Heart left ventricle (tissue), 16 donors: Measurements from ENCODE around the gene KRTAP4-11. TPM values are rescaled to one million over a fixed set of nuclear protein-coding genes. Genes with fewer than 3 reads are reported as not detected.

Source experiments
- ATAC-seq, 4 donors: fragments of 200-7000 bp; cut with Tn5 transposase; one replicate each; pipeline ENCODE4 v1.9.1; 2020 to 2022; ENCODE audit warnings: moderate library complexity in 4 of 4, mild to moderate bottlenecking in 3 of 4, moderate number of reproducible peaks in 1 of 4
- DNase-seq, 5 donors: peaks; one replicate each; pipeline ENCODE4 v3.0.0-alpha.2; 2020
- H3K27ac ChIP-seq, 12 donors: fragments of 200-600 bp; sonication (generic) in 4 of 12; one replicate each; pipeline versions ENCODE4 v1.5.0 to v1.8.0; 2016 to 2022; ENCODE audit warnings: mild to moderate bottlenecking in 2 of 12
- H3K27me3 ChIP-seq, 9 donors: fragments of 200-600 bp; sonication (generic) in 2 of 9; one replicate each; pipeline versions ENCODE4 v1.5.1 to v1.8.0; 2016 to 2022; ENCODE audit warnings: mild to moderate bottlenecking in 3 of 9
- H3K36me3 ChIP-seq, 9 donors: fragments of 200-600 bp; sonication (generic) in 2 of 9; one replicate each; pipeline versions ENCODE4 v1.5.0 to v1.8.0; 2018 to 2022; ENCODE audit warnings: mild to moderate bottlenecking in 2 of 9
- H3K4me1 ChIP-seq, 12 donors: fragments of 200-600 bp; sonication (generic) in 4 of 12; one replicate each; pipeline versions ENCODE4 v1.5.0 to v1.8.0; 2016 to 2022; ENCODE audit warnings: mild to moderate bottlenecking in 3 of 12
- H3K4me3 ChIP-seq, 12 donors: fragments of 200-600 bp; sonication (generic) in 4 of 12; one replicate each; pipeline versions ENCODE4 v1.5.0 to v1.8.0; 2017 to 2022; ENCODE audit warnings: mild to moderate bottlenecking in 9 of 12, moderate library complexity in 4 of 12
- H3K9me3 ChIP-seq, 12 donors: fragments of 200-600 bp; sonication (generic) in 4 of 12; one replicate each; pipeline versions ENCODE4 v1.5.0 to v1.8.0; 2016 to 2022; ENCODE audit warnings: mild to moderate bottlenecking in 1 of 12
- CTCF ChIP-seq, 12 donors: fragments of 200-600 bp; sonication (generic) in 4 of 12; IDR thresholded peaks; one replicate each; pipeline versions ENCODE4 v1.5.0 to v1.8.0; 2018 to 2022; ENCODE audit warnings: antibody characterized with exemption in 12 of 12, mild to moderate bottlenecking in 5 of 12
- POLR2A ChIP-seq, 2 donors: fragments of 450-650 bp; IDR thresholded peaks; one replicate each; pipeline ENCODE4 v1.6.1; 2017; ENCODE audit warnings: antibody characterized with exemption in 2 of 2, mild to moderate bottlenecking in 2 of 2, moderate library complexity in 2 of 2
- WGBS, 4 donors: extraction: QIAGEN DNeasy Blood & Tissue Kit in 2 of 4; methylation state at CpG; one replicate each; pipeline versions ENCODE4 v1.1.5 to v1.1.7; 2013 to 2018; 5-methylcytosine and 5-hydroxymethylcytosine counted together
- intact Hi-C, 10 donors: fragments of 100-400 bp; cut with DNase I; formaldehyde crosslinking; loops; one replicate each; pipeline versions ENCODE4 v1.11.1 to v1.14.2; 2022
- polyA plus RNA-seq, 2 donors: library from polyadenylated mRNA; stranded (reverse); fragments of 200-250 nt; gene quantifications; one replicate each; pipeline ENCODE4 v1.2.3, GENCODE V29; 2013
- total RNA-seq, 9 donors: library from RNA; depleted of rRNA in 2 of 9; stranded (reverse); fragments of >200 nt in 2 of 9; fragmentation: NEBNext Ultra II Directional in 3 of 9; extraction: Animal tissue kit (Norgen Biotek cat#: 25700) in 3 of 9; gene quantifications; one replicate each; pipeline versions ENCODE4 v1.1.0 to v1.2.4, GENCODE V29; 2016 to 2023
- donor health status: ischemic (EF 13 %, LVEDD 7.1; RV severe dilation, severe dysfunction).
- donor health status: healthy with polysubstance abuse.
- donor health status: DM: no; HTN: yes; CAD: no.
- donor health status: DM: no; HTN: no; CAD: no.
- donor health status: ischemic (EF 25% LVEDD 6.9; RV normal size, moderate dysfunction).
- donor health status: ischemic (EF 25% LVEDD 5.7; RV mildly dilated, moderate dysfunction).
- donor health status: healthy.
- donor health status: DM: yes; HTN: yes; CAD: no.
- donor health status: ischemic (EF 35%, LVEDD 5.7; RV mildly dilated, moderate dysfunction).
- donor health status: nonischemic (EF 11% LVEDD 7.7; RV severe dilation, severe dysfunction).
- donor health status: DM: yes; HTN: yes; CAD: no.
- donor health status: PGD.
- donor health status: ischemic (EF 29% LVEDD 5.4; RV normal size, mild dysfunction).
- donor health status: nonischemic (EF 23%, LVEDD 6.1; RV moderate dilation, normal function).

The KRTAP4-11 gene
- total and polyA plus RNA-seq, 11 donors: not detected

DNA sequence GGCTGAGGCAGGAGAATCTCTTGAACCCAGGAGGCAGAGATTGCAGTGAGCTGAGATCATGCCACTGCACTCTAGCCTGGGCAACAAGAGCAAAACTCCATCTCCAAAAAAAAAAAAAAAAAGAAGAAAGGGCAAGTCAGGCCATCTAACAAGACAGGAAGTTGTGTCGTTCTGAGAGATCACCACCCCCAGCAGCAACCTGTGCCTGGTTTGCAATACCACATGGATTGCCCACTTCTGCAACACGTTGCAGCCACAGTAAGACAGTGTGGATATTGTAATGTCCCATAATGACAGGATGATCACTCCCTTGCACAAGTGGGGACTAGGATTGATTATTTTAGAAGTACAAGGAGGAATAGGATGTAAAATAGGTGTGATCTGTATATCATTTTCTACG lies 49.1 kb downstream of the KRTAP4-11 start:
- no peaks in the 10 kb centered on the region for H3K36me3 ChIP-seq
- DNase-seq (no peak), ATAC-seq (no peak)
- intact Hi-C loops: no loop called here
- 61 to 74% (median 70%) methylated on average over 3 of the region's 3 CpGs for WGBS, 4 donors
- H3K9me3 ChIP-seq: no peaks in the 10 kb centered on the region
- H3K4me1 ChIP-seq: no peaks in the 10 kb centered on the region
- H3K27ac ChIP-seq: no peak overlapping the region
- TF ChIP-seq POLR2A (IDR thresholded peaks at IDR 0.05) (no peak), CTCF (IDR thresholded peaks at IDR 0.05) (no peak)
- peaks cover 0 to 15% (median 0%) of the 10 kb centered on the region in 9 donors for H3K27me3 ChIP-seq
- no peak overlapping the region for H3K4me3 ChIP-seq

- no peak overlapping the region for H3K27ac ChIP-seq
- ATAC-seq: no peak
- no peaks in the 10 kb centered on the region for H3K4me1 ChIP-seq
- peaks cover 0 to 13% (median 0%) of the 10 kb centered on the region in 9 donors for H3K27me3 ChIP-seq
- H3K36me3 ChIP-seq: no peaks in the 10 kb centered on the region
- no peak for TF ChIP-seq POLR2A (IDR thresholded peaks at IDR 0.05)
- TF ChIP-seq CTCF (IDR thresholded peaks at IDR 0.05): no peak
- intact Hi-C loops: no loop called here
- H3K9me3 ChIP-seq: no peaks in the 10 kb centered on the region
- no peak overlapping the region for H3K4me3 ChIP-seq
- DNase-seq: no peak
These were observed 50.9 kb downstream of the KRTAP4-11 start for GRCh38 chr17:41067281-41067680.

Other genes with a start within 250 kb of the KRTAP4-11 start
Only the 30 nearest of the 38 such genes appear.
- gene KRT40, start 134.0 kb downstream of the KRTAP4-11 start, total RNA-seq: not detected
- gene KRT40, start 134.0 kb downstream of the KRTAP4-11 start, polyA plus RNA-seq: not detected
- gene KRTAP3-3, start 124.2 kb downstream of the KRTAP4-11 start, total RNA-seq: not detected
- not detected for gene KRTAP3-3, start 124.2 kb downstream of the KRTAP4-11 start, polyA plus RNA-seq
- not detected for gene KRTAP3-2, start 118.5 kb downstream of the KRTAP4-11 start, total RNA-seq
- not detected for gene KRTAP3-2, start 118.5 kb downstream of the KRTAP4-11 start, polyA plus RNA-seq
- gene KRTAP3-1, start 109.2 kb downstream of the KRTAP4-11 start, total RNA-seq: not detected
- gene KRTAP3-1, start 109.2 kb downstream of the KRTAP4-11 start, polyA plus RNA-seq: not detected
- not detected for gene KRTAP1-5, start 91.2 kb downstream of the KRTAP4-11 start, total RNA-seq
- gene KRTAP1-5, start 91.2 kb downstream of the KRTAP4-11 start, polyA plus RNA-seq: not detected
- gene KRTAP1-4, start 88.2 kb downstream of the KRTAP4-11 start, total RNA-seq: not detected
- not detected for gene KRTAP1-4, start 88.2 kb downstream of the KRTAP4-11 start, polyA plus RNA-seq
- not detected for gene KRTAP1-3, start 83.5 kb downstream of the KRTAP4-11 start, total RNA-seq
- not detected for gene KRTAP1-3, start 83.5 kb downstream of the KRTAP4-11 start, polyA plus RNA-seq
- not detected for gene KRTAP1-1, start 76.9 kb downstream of the KRTAP4-11 start, total RNA-seq
- gene KRTAP1-1, start 76.9 kb downstream of the KRTAP4-11 start, polyA plus RNA-seq: not detected
- gene KRTAP2-1, start 71.1 kb downstream of the KRTAP4-11 start, total RNA-seq: not detected
- gene KRTAP2-1, start 71.1 kb downstream of the KRTAP4-11 start, polyA plus RNA-seq: not detected
- not detected for gene KRTAP2-2, start 63.1 kb downstream of the KRTAP4-11 start, total RNA-seq
- not detected for gene KRTAP2-2, start 63.1 kb downstream of the KRTAP4-11 start, polyA plus RNA-seq
- gene KRTAP2-3, start 58.3 kb downstream of the KRTAP4-11 start, total RNA-seq: not detected
- gene KRTAP2-3, start 58.3 kb downstream of the KRTAP4-11 start, polyA plus RNA-seq: not detected
- not detected for gene KRTAP2-4, start 52.5 kb downstream of the KRTAP4-11 start, total RNA-seq
- gene KRTAP2-4, start 52.5 kb downstream of the KRTAP4-11 start, polyA plus RNA-seq: not detected
- gene KRTAP4-7, start 34.2 kb downstream of the KRTAP4-11 start, total RNA-seq: not detected
- gene KRTAP4-7, start 34.2 kb downstream of the KRTAP4-11 start, polyA plus RNA-seq: not detected
- gene KRTAP4-8, start 20.2 kb downstream of the KRTAP4-11 start, total RNA-seq: not detected
- gene KRTAP4-8, start 20.2 kb downstream of the KRTAP4-11 start, polyA plus RNA-seq: not detected
- not detected for gene KRTAP4-16, start 16.2 kb downstream of the KRTAP4-11 start, total RNA-seq
- not detected for gene KRTAP4-16, start 16.2 kb downstream of the KRTAP4-11 start, polyA plus RNA-seq
- gene KRTAP4-9, start 13.0 kb downstream of the KRTAP4-11 start, total RNA-seq: not detected
- gene KRTAP4-9, start 13.0 kb downstream of the KRTAP4-11 start, polyA plus RNA-seq: not detected
- not detected for gene KRTAP4-12, start 5.8 kb upstream of the KRTAP4-11 start, total RNA-seq
- gene KRTAP4-12, start 5.8 kb upstream of the KRTAP4-11 start, polyA plus RNA-seq: not detected
- gene KRTAP4-6, start 22.2 kb upstream of the KRTAP4-11 start, total RNA-seq: not detected
- gene KRTAP4-6, start 22.2 kb upstream of the KRTAP4-11 start, polyA plus RNA-seq: not detected
- not detected for gene KRTAP4-5, start 31.5 kb upstream of the KRTAP4-11 start, total RNA-seq
- not detected for gene KRTAP4-5, start 31.5 kb upstream of the KRTAP4-11 start, polyA plus RNA-seq
- not detected for gene KRTAP4-4, start 42.4 kb upstream of the KRTAP4-11 start, total RNA-seq
- gene KRTAP4-4, start 42.4 kb upstream of the KRTAP4-11 start, polyA plus RNA-seq: not detected
- gene KRTAP4-3, start 49.8 kb upstream of the KRTAP4-11 start, total RNA-seq: not detected
- gene KRTAP4-3, start 49.8 kb upstream of the KRTAP4-11 start, polyA plus RNA-seq: not detected
- gene KRTAP4-2, start 59.8 kb upstream of the KRTAP4-11 start, total RNA-seq: not detected
- not detected for gene KRTAP4-2, start 59.8 kb upstream of the KRTAP4-11 start, polyA plus RNA-seq
- not detected for gene KRTAP4-1, start 66.5 kb upstream of the KRTAP4-11 start, total RNA-seq
- gene KRTAP4-1, start 66.5 kb upstream of the KRTAP4-11 start, polyA plus RNA-seq: not detected
- gene KRTAP9-1, start 71.5 kb upstream of the KRTAP4-11 start, total RNA-seq: not detected
- not detected for gene KRTAP9-1, start 71.5 kb upstream of the KRTAP4-11 start, polyA plus RNA-seq
- gene KRTAP9-2, start 108.3 kb upstream of the KRTAP4-11 start, total RNA-seq: not detected
- gene KRTAP9-2, start 108.3 kb upstream of the KRTAP4-11 start, polyA plus RNA-seq: not detected
- gene KRTAP9-3, start 114.1 kb upstream of the KRTAP4-11 start, total RNA-seq: not detected
- not detected for gene KRTAP9-3, start 114.1 kb upstream of the KRTAP4-11 start, polyA plus RNA-seq
- gene KRTAP9-8, start 119.6 kb upstream of the KRTAP4-11 start, total RNA-seq: not detected
- not detected for gene KRTAP9-8, start 119.6 kb upstream of the KRTAP4-11 start, polyA plus RNA-seq
- gene KRTAP9-4, start 131.3 kb upstream of the KRTAP4-11 start, total RNA-seq: not detected
- not detected for gene KRTAP9-4, start 131.3 kb upstream of the KRTAP4-11 start, polyA plus RNA-seq
- gene KRTAP9-9, start 137.0 kb upstream of the KRTAP4-11 start, total RNA-seq: not detected
- gene KRTAP9-9, start 137.0 kb upstream of the KRTAP4-11 start, polyA plus RNA-seq: not detected
- gene KRTAP9-6, start 147.0 kb upstream of the KRTAP4-11 start, total RNA-seq: not detected
- gene KRTAP9-6, start 147.0 kb upstream of the KRTAP4-11 start, polyA plus RNA-seq: not detected